ENCODE data around the gene ZCWPW1. TPM values are rescaled to one million over a fixed set of nuclear protein-coding genes. Genes with fewer than 3 reads are reported as not detected.
A peak's percentile ranks its signal among the peaks of the same experiment; 100 is the strongest.
"Not testable (repeated sequence)": the region's sequence is repeated elsewhere in the genome, so short reads cannot be mapped to it uniquely, and the experiment has no call there.

ZCWPW1 gene
- total and polyA plus RNA-seq, 7 donors, result 1.2 to 9.4 (median 5.4) TPM

GRCh38 chr7:100380196-100380595, 48.3 kb downstream of the ZCWPW1 start:
- no peaks in the 10 kb centered on the region for H3K36me3 ChIP-seq
- intact Hi-C loops (cut with DNase I), result no loop called here
- 62 to 75% methylated on average over 4 of the region's 4 CpGs for WGBS, 2 donors
- DNase-seq, result no peak
- H3K4me1 ChIP-seq, result no peaks in the 10 kb centered on the region
- no peaks in the 10 kb centered on the region for H3K27me3 ChIP-seq
- no peak overlapping the region for H3K4me3 ChIP-seq
- TF ChIP-seq EP300 (IDR thresholded peaks at IDR 0.05), result no peak
- TF ChIP-seq POLR2A (IDR thresholded peaks at IDR 0.05), result no peak
- TF ChIP-seq, protein P1, sequence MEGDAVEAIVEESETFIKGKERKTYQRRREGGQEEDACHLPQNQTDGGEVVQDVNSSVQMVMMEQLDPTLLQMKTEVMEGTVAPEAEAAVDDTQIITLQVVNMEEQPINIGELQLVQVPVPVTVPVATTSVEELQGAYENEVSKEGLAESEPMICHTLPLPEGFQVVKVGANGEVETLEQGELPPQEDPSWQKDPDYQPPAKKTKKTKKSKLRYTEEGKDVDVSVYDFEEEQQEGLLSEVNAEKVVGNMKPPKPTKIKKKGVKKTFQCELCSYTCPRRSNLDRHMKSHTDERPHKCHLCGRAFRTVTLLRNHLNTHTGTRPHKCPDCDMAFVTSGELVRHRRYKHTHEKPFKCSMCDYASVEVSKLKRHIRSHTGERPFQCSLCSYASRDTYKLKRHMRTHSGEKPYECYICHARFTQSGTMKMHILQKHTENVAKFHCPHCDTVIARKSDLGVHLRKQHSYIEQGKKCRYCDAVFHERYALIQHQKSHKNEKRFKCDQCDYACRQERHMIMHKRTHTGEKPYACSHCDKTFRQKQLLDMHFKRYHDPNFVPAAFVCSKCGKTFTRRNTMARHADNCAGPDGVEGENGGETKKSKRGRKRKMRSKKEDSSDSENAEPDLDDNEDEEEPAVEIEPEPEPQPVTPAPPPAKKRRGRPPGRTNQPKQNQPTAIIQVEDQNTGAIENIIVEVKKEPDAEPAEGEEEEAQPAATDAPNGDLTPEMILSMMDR (IDR thresholded peaks at IDR 0.05), result no peak
- no peak for TF ChIP-seq POLR2AphosphoS5 (IDR thresholded peaks at IDR 0.05)
- H3K9me3 ChIP-seq, result no peaks in the 10 kb centered on the region
- peak overlapping the region in 2 of 4 donors; percentile 39 to 48 for H3K27ac ChIP-seq

- Histone ChIP-seq H3K9me3 (no peaks in the 10 kb centered on the region), H3K4me1 (no peaks in the 10 kb centered on the region), H3K36me3 (no peaks in the 10 kb centered on the region), H3K27ac (no peak overlapping the region), H3K27me3 (no peaks in the 10 kb centered on the region), H3K4me3 (no peak overlapping the region)
- intact Hi-C loops (cut with DNase I), result no loop called here
- 56 to 77% methylated on average over 4 of the region's 4 CpGs for WGBS, 2 donors
- TF ChIP-seq POLR2AphosphoS5 (IDR thresholded peaks at IDR 0.05), result no peak
- TF ChIP-seq, protein P1 (IDR thresholded peaks at IDR 0.05), result no peak
- TF ChIP-seq POLR2A (IDR thresholded peaks at IDR 0.05), result no peak
- TF ChIP-seq EP300 (IDR thresholded peaks at IDR 0.05), result no peak
- no peak for DNase-seq
Observed at GRCh38 chr7:100378114-100378755, 50.3 kb downstream of the ZCWPW1 start.

GRCh38 chr7:100376066-100376465, 52.4 kb downstream of the ZCWPW1 start:
- no peak overlapping the region for H3K4me3 ChIP-seq
- TF ChIP-seq POLR2AphosphoS5 (IDR thresholded peaks at IDR 0.05) (no peak), POLR2A (IDR thresholded peaks at IDR 0.05) (no peak), EP300 (IDR thresholded peaks at IDR 0.05) (no peak)
- TF ChIP-seq, protein P1 (IDR thresholded peaks at IDR 0.05), result no peak
- peaks cover 0 to 14% (median 4%) of the 10 kb centered on the region in 4 donors for H3K4me1 ChIP-seq
- H3K36me3 ChIP-seq, result no peaks in the 10 kb centered on the region
- WGBS, 2 donors, result 89 to 93% methylated on average over 3 of the region's 3 CpGs
- no peaks in the 10 kb centered on the region for H3K27me3 ChIP-seq
- intact Hi-C loops (cut with DNase I), result no loop called here
- no peak for DNase-seq
- no peaks in the 10 kb centered on the region for H3K9me3 ChIP-seq
- H3K27ac ChIP-seq, result no peak overlapping the region

- Histone ChIP-seq H3K4me1 (peaks cover 0 to 14% (median 4%) of the 10 kb centered on the region in 4 donors), H3K9me3 (no peaks in the 10 kb centered on the region), H3K36me3 (no peaks in the 10 kb centered on the region), H3K27me3 (no peaks in the 10 kb centered on the region), H3K27ac (no peak overlapping the region), H3K4me3 (peak overlapping the region in 1 of 4 donors; percentile 19)
- intact Hi-C loops (cut with DNase I), result no loop called here
- TF ChIP-seq EP300 (IDR thresholded peaks at IDR 0.05) (no peak), POLR2AphosphoS5 (IDR thresholded peaks at IDR 0.05) (no peak), POLR2A (IDR thresholded peaks at IDR 0.05) (no peak)
- TF ChIP-seq, protein P1 (IDR thresholded peaks at IDR 0.05), result no peak
- no peak for DNase-seq
- 69 to 78% methylated on average over 5 of the region's 5 CpGs for WGBS, 2 donors
Observed at GRCh38 chr7:100374601-100375000, 53.9 kb downstream of the ZCWPW1 start.

DNA sequence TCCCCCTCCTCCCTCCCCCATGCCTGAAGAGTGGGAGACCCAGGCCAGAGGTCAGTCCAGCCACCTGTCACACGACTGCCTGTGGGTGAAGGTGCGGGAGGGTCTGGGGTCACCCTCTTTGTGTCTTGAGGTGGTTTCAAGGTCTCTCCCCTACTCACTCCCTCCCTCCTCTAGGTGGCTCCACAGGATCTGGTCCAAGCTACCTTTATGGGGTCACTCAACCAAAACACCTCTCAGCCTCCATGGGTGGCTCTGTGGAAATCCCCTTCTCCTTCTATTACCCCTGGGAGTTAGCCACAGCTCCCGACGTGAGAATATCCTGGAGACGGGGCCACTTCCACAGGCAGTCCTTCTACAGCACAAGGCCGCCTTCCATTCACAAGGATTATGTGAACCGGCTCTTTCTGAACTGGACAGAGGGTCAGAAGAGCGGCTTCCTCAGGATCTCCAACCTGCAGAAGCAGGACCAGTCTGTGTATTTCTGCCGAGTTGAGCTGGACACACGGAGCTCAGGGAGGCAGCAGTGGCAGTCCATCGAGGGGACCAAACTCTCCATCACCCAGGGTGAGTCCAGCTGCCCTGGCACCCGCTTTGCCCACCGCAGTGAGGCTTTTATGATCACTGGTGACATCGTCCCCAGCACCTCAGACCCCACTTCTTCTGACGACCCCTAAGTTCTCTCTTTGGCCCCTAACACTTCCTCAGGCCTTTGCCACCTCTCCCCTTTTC, 54.5 kb downstream of the ZCWPW1 start:
- peak overlapping the region in 2 of 4 donors; percentile 19 to 30 for H3K4me3 ChIP-seq
- intact Hi-C loops (cut with DNase I); H3K27me3 ChIP-seq; H3K9me3 ChIP-seq; H3K36me3 ChIP-seq; DNase-seq: not testable (repeated sequence)
- 71 to 79% methylated on average over 15 of the region's 15 CpGs for WGBS, 2 donors
- peak overlapping the region in 3 of 4 donors; percentile 17 to 50 (median 42) for H3K27ac ChIP-seq
- H3K4me1 ChIP-seq, result peaks cover 0 to 14% (median 4%) of the 10 kb centered on the region in 4 donors
